ENCODE data around the gene LTBP2. TPM values are rescaled to one million over a fixed set of nuclear protein-coding genes. Genes with fewer than 3 reads are reported as not detected.

LTBP2 gene
- polyA plus RNA-seq, 1 donor from 2014 or later = 0.33 TPM

- H3K4me3 ChIP-seq (ENCODE audit: low read length) = no peak overlapping the region
- no peak overlapping the region for H3K4me2 ChIP-seq (ENCODE audit: low read length)
- no peaks in the 10 kb centered on the region for H3K27me3 ChIP-seq (ENCODE audit: insufficient read depth, low read depth, low read length)
Measured at GRCh38 chr14:74552623-74553022, 59.4 kb downstream of the LTBP2 start.

GRCh38 chr14:74551431-74552371, 60.3 kb downstream of the LTBP2 start:
- Histone ChIP-seq H3K9me3 (ENCODE audit: low read length) (no peaks in the 10 kb centered on the region), H3F3A (ENCODE audit: insufficient read depth, low read length, poor library complexity, severe bottlenecking) (no peaks in the 10 kb centered on the region), H3K9ac (ENCODE audit: low read length) (no peak overlapping the region), H3K9me2 (ENCODE audit: insufficient read depth, low read length) (no peaks in the 10 kb centered on the region), H3K36me3 (ENCODE audit: insufficient read depth, low read length) (no peaks in the 10 kb centered on the region), H2AFZ (ENCODE audit: low read depth, low read length) (no peak overlapping the region), H3K79me2 (replicated peaks; ENCODE audit: insufficient read depth, low read length) (no peaks in the 10 kb centered on the region), H3K27ac (ENCODE audit: low read length) (no peak overlapping the region), H3K4me2 (ENCODE audit: low read length) (no peak overlapping the region), H3K27me3 (ENCODE audit: insufficient read depth, low read depth, low read length) (no peaks in the 10 kb centered on the region), H3K4me3 (ENCODE audit: low read length) (no peak overlapping the region), H4K20me1 (ENCODE audit: insufficient read depth) (no peaks in the 10 kb centered on the region)
- no peak for TF ChIP-seq EZH2 (IDR thresholded peaks at IDR 0.05; ENCODE audit: borderline replicate concordance, insufficient read depth, low read length, poor library complexity, severe bottlenecking)
- TF ChIP-seq EP300 (conservative IDR thresholded peaks at IDR 0.05; ENCODE audit: poor library complexity, severe bottlenecking) = no peak
- TF ChIP-seq MXI1 (conservative IDR thresholded peaks at IDR 0.05; ENCODE audit: poor library complexity, severe bottlenecking) = no peak
- no peak for TF ChIP-seq POLR2AphosphoS5 (IDR thresholded peaks at IDR 0.05)
- no peak for TF ChIP-seq RAD21 (conservative IDR thresholded peaks at IDR 0.05)
- TF ChIP-seq SMC3 (conservative IDR thresholded peaks at IDR 0.05; ENCODE audit: poor library complexity) = no peak
- TF ChIP-seq REST (IDR thresholded peaks at IDR 0.05; ENCODE audit: borderline replicate concordance) = no peak
- TF ChIP-seq CTCF (IDR thresholded peaks at IDR 0.05; ENCODE audit: poor library complexity, severe bottlenecking) = no peak
- no peak for TF ChIP-seq TAF1 (IDR thresholded peaks at IDR 0.05; ENCODE audit: low read depth)

More at GRCh38 chr14:74552623-74553022, 59.4 kb downstream of the LTBP2 start:
- Histone ChIP-seq H2AFZ (ENCODE audit: low read depth, low read length) (no peak overlapping the region), H3K27ac (ENCODE audit: low read length) (no peak overlapping the region), H3K9me2 (ENCODE audit: insufficient read depth, low read length) (no peaks in the 10 kb centered on the region), H3K9ac (ENCODE audit: low read length) (no peak overlapping the region), H3K9me3 (ENCODE audit: low read length) (no peaks in the 10 kb centered on the region), H4K20me1 (ENCODE audit: insufficient read depth) (no peaks in the 10 kb centered on the region), H3K36me3 (ENCODE audit: insufficient read depth, low read length) (no peaks in the 10 kb centered on the region), H3K79me2 (replicated peaks; ENCODE audit: insufficient read depth, low read length) (no peaks in the 10 kb centered on the region), H3F3A (ENCODE audit: insufficient read depth, low read length, poor library complexity, severe bottlenecking) (no peaks in the 10 kb centered on the region)
- TF ChIP-seq MXI1 (conservative IDR thresholded peaks at IDR 0.05; ENCODE audit: poor library complexity, severe bottlenecking) (no peak), POLR2AphosphoS5 (IDR thresholded peaks at IDR 0.05) (no peak), REST (IDR thresholded peaks at IDR 0.05; ENCODE audit: borderline replicate concordance) (no peak), EZH2 (IDR thresholded peaks at IDR 0.05; ENCODE audit: borderline replicate concordance, insufficient read depth, low read length, poor library complexity, severe bottlenecking) (no peak), SMC3 (conservative IDR thresholded peaks at IDR 0.05; ENCODE audit: poor library complexity) (no peak), EP300 (conservative IDR thresholded peaks at IDR 0.05; ENCODE audit: poor library complexity, severe bottlenecking) (no peak), TAF1 (IDR thresholded peaks at IDR 0.05; ENCODE audit: low read depth) (no peak), RAD21 (conservative IDR thresholded peaks at IDR 0.05) (no peak)

All from neural cell (in vitro differentiated cells).